Gastrocnemius medialis (tissue), 4 donors: ENCODE measurements around the gene ITPR1. TPM values are rescaled to one million over a fixed set of nuclear protein-coding genes. Genes with fewer than 3 reads are reported as not detected.

Experiments
- ATAC-seq, 2 donors: fragments of 150-250 bp; one replicate each; pipeline ENCODE4 v1.9.1; 2016
- DNase-seq, 2 donors: peaks; one replicate each; pipeline ENCODE4 v3.0.0-alpha.2; 2019
- H3K27ac ChIP-seq, 4 donors: fragments of 200-600 bp; sonication (generic); 1 replicate in 1 of 4; 2 replicates in 3 of 4; pipeline ENCODE4 v1.5.1; 2016 to 2018; ENCODE audit warnings: mild to moderate bottlenecking in 2 of 4, moderate library complexity in 1 of 4
- H3K27me3 ChIP-seq, 3 donors: fragments of 200-600 bp; sonication (generic) in 2 of 3; 1 replicate in 1 of 3; 2 replicates in 2 of 3; pipeline versions ENCODE4 v1.5.1 to v1.6.0; 2016 to 2019; ENCODE audit warnings: mild to moderate bottlenecking in 1 of 3, moderate library complexity in 1 of 3
- H3K36me3 ChIP-seq, 2 donors: fragments of 200-600 bp; sonication (generic) in 1 of 2; one replicate each; pipeline ENCODE4 v1.5.1; 2017 to 2018
- H3K4me1 ChIP-seq, 2 donors: fragments of 200-600 bp; sonication (generic) in 1 of 2; one replicate each; pipeline ENCODE4 v1.5.1; 2016 to 2017; ENCODE audit warnings: mild to moderate bottlenecking in 2 of 2
- H3K4me3 ChIP-seq, 4 donors: fragments of 200-600 bp; sonication (generic) in 3 of 4; 1 replicate in 1 of 4; 2 replicates in 3 of 4; pipeline ENCODE4 v1.5.1; 2016 to 2019; ENCODE audit warnings: mild to moderate bottlenecking in 2 of 4
- H3K9me3 ChIP-seq, 3 donors: fragments of 200-600 bp; sonication (generic) in 2 of 3; 1 replicate in 1 of 3; 2 replicates in 2 of 3; pipeline ENCODE4 v1.5.1; 2016 to 2019
- CTCF ChIP-seq, 5 experiments: fragments of 450-650 bp in 3 of 5; fragments of 200-600 bp in 2 of 5; sonication (generic) in 2 of 5; IDR thresholded peaks in 4 of 5; conservative IDR thresholded peaks in 1 of 5; 1 replicate in 4 of 5; 2 replicates in 1 of 5; pipeline ENCODE4 v1.5.1; 2016 to 2019; ENCODE audit warnings: antibody characterized with exemption in 5 of 5, mild to moderate bottlenecking in 3 of 5, moderate library complexity in 3 of 5
- POLR2A ChIP-seq, 2 donors: fragments of 450-650 bp; IDR thresholded peaks; one replicate each; pipeline ENCODE4 v1.6.1; 2017; ENCODE audit warnings: antibody characterized with exemption in 2 of 2, mild to moderate bottlenecking in 2 of 2, moderate library complexity in 2 of 2
- in situ Hi-C, 4 donors: fragments of 200-750 bp; cut with MboI; loops; one replicate each; pipeline versions ENCODE4 v1.15.0 to v1.8.0; 2017; ENCODE audit warnings: low sequenced_read_pairs in 4 of 4
- intact Hi-C: fragments of 100-400 bp; cut with DNase I; formaldehyde crosslinking; loops from one replicate; pipeline ENCODE4 v1.15.1; 2023; ENCODE audit warnings: low total_unique reads
- total RNA-seq, 4 donors: library from RNA; depleted of rRNA; stranded (reverse); fragments of >200 nt; gene quantifications; one replicate each; pipeline versions ENCODE4 v1.1.0 to v1.2.3, GENCODE V29; 2016

ITPR1 gene
- total RNA-seq, 4 donors from 2014 or later = 5.5 to 21.7 (median 11.3) TPM

- in situ Hi-C loops = no loop called here
- DNase-seq (no peak), ATAC-seq (no peak)
- Histone ChIP-seq H3K27ac (no peak overlapping the region), H3K9me3 (peaks cover 0 to 2% (median 0%) of the 10 kb centered on the region in 3 donors), H3K36me3 (no peaks in the 10 kb centered on the region), H3K4me1 (peaks cover 0 to 3% of the 10 kb centered on the region in 2 donors), H3K4me3 (no peak overlapping the region), H3K27me3 (no peaks in the 10 kb centered on the region)
- intact Hi-C loops = no loop called here
- no peak for TF ChIP-seq POLR2A (IDR thresholded peaks at IDR 0.05)
- TF ChIP-seq CTCF (IDR thresholded peaks at IDR 0.05 in 4 of 5, conservative IDR thresholded peaks at IDR 0.05 in 1 of 5) = no peak
These were observed 270.6 kb downstream of the ITPR1 start for GRCh38 chr3:4763604-4764247.

GRCh38 chr3:4765212-4765611, 272.1 kb downstream of the ITPR1 start:
- intact Hi-C loops (no loop called here), in situ Hi-C loops (no loop called here)
- no peak for TF ChIP-seq CTCF (IDR thresholded peaks at IDR 0.05 in 4 of 5, conservative IDR thresholded peaks at IDR 0.05 in 1 of 5)
- no peak for TF ChIP-seq POLR2A (IDR thresholded peaks at IDR 0.05)
- Histone ChIP-seq H3K4me3 (no peak overlapping the region), H3K9me3 (peaks cover 0 to 2% (median 0%) of the 10 kb centered on the region in 3 donors), H3K27me3 (no peaks in the 10 kb centered on the region), H3K27ac (no peak overlapping the region), H3K36me3 (no peaks in the 10 kb centered on the region), H3K4me1 (peaks cover 0 to 3% of the 10 kb centered on the region in 2 donors)
- ATAC-seq (no peak), DNase-seq (no peak)

GRCh38 chr3:4766263-4766662, 273.1 kb downstream of the ITPR1 start:
- intact Hi-C loops = no loop called here
- no peak overlapping the region for H3K27ac ChIP-seq
- no peak for TF ChIP-seq CTCF (IDR thresholded peaks at IDR 0.05 in 4 of 5, conservative IDR thresholded peaks at IDR 0.05 in 1 of 5)
- no peak for TF ChIP-seq POLR2A (IDR thresholded peaks at IDR 0.05)

GRCh38 chr3:4766716-4767499, 273.8 kb downstream of the ITPR1 start:
- peaks cover 12 to 13% of the 10 kb centered on the region in 2 donors for H3K4me1 ChIP-seq
- peaks cover 0 to 2% (median 0%) of the 10 kb centered on the region in 3 donors for H3K9me3 ChIP-seq
- ATAC-seq = no peak
- no peaks in the 10 kb centered on the region for H3K36me3 ChIP-seq
- no peak for TF ChIP-seq CTCF (IDR thresholded peaks at IDR 0.05 in 4 of 5, conservative IDR thresholded peaks at IDR 0.05 in 1 of 5)
- no peak for TF ChIP-seq POLR2A (IDR thresholded peaks at IDR 0.05)
- no peak overlapping the region for H3K27ac ChIP-seq
- intact Hi-C loops = no loop called here
- no peak for DNase-seq
- H3K4me3 ChIP-seq = no peak overlapping the region
- in situ Hi-C loops = no loop called here
- no peaks in the 10 kb centered on the region for H3K27me3 ChIP-seq

More at GRCh38 chr3:4766263-4766662, 273.1 kb downstream of the ITPR1 start:
- Histone ChIP-seq H3K4me3 (no peak overlapping the region), H3K4me1 (peaks cover 5 to 7% of the 10 kb centered on the region in 2 donors), H3K9me3 (peaks cover 0 to 2% (median 0%) of the 10 kb centered on the region in 3 donors), H3K36me3 (no peaks in the 10 kb centered on the region), H3K27me3 (no peaks in the 10 kb centered on the region)
- ATAC-seq (no peak), DNase-seq (no peak)
- in situ Hi-C loops = no loop called here
